H1 (cell line): Measurements from ENCODE around the gene CA10. TPM values are rescaled to one million over a fixed set of nuclear protein-coding genes. Genes with fewer than 3 reads are reported as not detected.

Source experiments
- CTCF ChIA-PET: fragments of 300-600 bp; sonication (Branson Sonifier 250); formaldehyde crosslinking; loops from one replicate; lab custom pipeline; 2021; ENCODE audit not compliant: partially characterized antibody; lab: Charles Lee
- POLR2A ChIA-PET: fragments of 300-600 bp; sonication (Branson Sonifier 250); formaldehyde crosslinking; loops from one replicate; lab custom pipeline; 2021; ENCODE audit warnings: inconsistent platforms; ENCODE audit not compliant: partially characterized antibody; lab: Charles Lee
- DNase-seq, 2 experiments: peaks; one replicate each; pipeline versions ENCODE4 v3.0.0 to v3.0.0-alpha.2; 2010 to 2022; ENCODE audit warnings: low spot score in 2 of 2, low read depth in 1 of 2, mixed read lengths in 1 of 2
- FAIRE-seq: peaks from 2 replicates; lab custom pipeline; 2011; peaks lifted over from hg19 to GRCh38; lab: Jason Lieb, UNC
- H2AFZ ChIP-seq: 2 replicates; pipeline ENCODE4 v1.8.1; 2012; ENCODE audit warnings: low read length, inconsistent platforms
- H2AK5ac ChIP-seq: 2 replicates; pipeline ENCODE4 v1.6.1; 2013; ENCODE audit warnings: low read depth, low read length
- H2BK120ac ChIP-seq: replicated peaks from 2 replicates; pipeline ENCODE3; 2013; ENCODE audit warnings: low read depth, low read length, inconsistent platforms
- H2BK12ac ChIP-seq: 2 replicates; pipeline ENCODE4 v1.6.1; 2013; ENCODE audit warnings: low read depth, low read length
- H2BK15ac ChIP-seq: 2 replicates; pipeline ENCODE4 v1.6.1; 2013; ENCODE audit warnings: low read length
- H2BK20ac ChIP-seq: 2 replicates; pipeline ENCODE4 v1.6.1; 2013; ENCODE audit warnings: low read length
- H2BK5ac ChIP-seq: 2 replicates; pipeline ENCODE4 v1.6.1; 2013; ENCODE audit warnings: low read depth, low read length
- H3K14ac ChIP-seq: 2 replicates; pipeline ENCODE4 v1.6.1; 2013; ENCODE audit warnings: inconsistent platforms; ENCODE audit not compliant: insufficient read length
- H3K18ac ChIP-seq: 2 replicates; pipeline ENCODE4 v1.6.1; 2013; ENCODE audit warnings: low read length; ENCODE audit errors: extremely low read depth
- H3K23ac ChIP-seq: 2 replicates; pipeline ENCODE4 v1.6.1; 2013; ENCODE audit warnings: inconsistent platforms; ENCODE audit not compliant: insufficient read length
- H3K23me2 ChIP-seq: 2 replicates; pipeline ENCODE4 v1.6.1; 2013; ENCODE audit warnings: low read depth, low read length
- H3K27ac ChIP-seq: 2 replicates; pipeline ENCODE4 v1.6.1; 2011; ENCODE audit warnings: low read depth, low read length, inconsistent platforms
- H3K27me3 ChIP-seq, 4 experiments: replicated peaks in 1 of 4; 1 replicate in 1 of 4; 2 replicates in 3 of 4; pipeline versions ENCODE4 v1.6.1 to v1.8.1; 2011 to 2013; ENCODE audit warnings: low read length in 3 of 4, mild to moderate bottlenecking in 3 of 4, inconsistent platforms in 2 of 4, mixed read lengths in 2 of 4, moderate library complexity in 1 of 4; ENCODE audit not compliant: control insufficient read depth in 3 of 4, insufficient read depth in 3 of 4; ENCODE audit errors: extremely low read depth in 1 of 4
- H3K36me3 ChIP-seq, 4 experiments: 2 replicates each; pipeline versions ENCODE4 v1.6.1 to v1.8.1; 2011 to 2013; ENCODE audit warnings: mild to moderate bottlenecking in 4 of 4, low read length in 3 of 4, moderate library complexity in 2 of 4, control low read depth in 1 of 4, inconsistent platforms in 1 of 4; ENCODE audit not compliant: insufficient read depth in 4 of 4, control insufficient read depth in 2 of 4
- H3K4ac ChIP-seq: replicated peaks from 2 replicates; pipeline ENCODE3; 2013; ENCODE audit warnings: low read length, low read depth, mixed read lengths, inconsistent platforms; ENCODE audit not compliant: insufficient read length
- H3K4me1 ChIP-seq, 4 experiments: replicated peaks in 1 of 4; 1 replicate in 1 of 4; 2 replicates in 3 of 4; pipeline versions ENCODE4 v1.6.1 to v1.8.1; 2011 to 2013; ENCODE audit warnings: low read length in 3 of 4, inconsistent platforms in 2 of 4, mixed read lengths in 1 of 4; ENCODE audit not compliant: insufficient read depth in 4 of 4, control insufficient read depth in 3 of 4
- H3K4me2 ChIP-seq, 2 experiments: 2 replicates each; pipeline versions ENCODE4 v1.6.1 to v1.8.1; 2011 to 2013; ENCODE audit warnings: low read depth in 2 of 2, low read length in 2 of 2, control low read depth in 1 of 2, inconsistent platforms in 1 of 2, mild to moderate bottlenecking in 1 of 2; ENCODE audit not compliant: insufficient read depth in 1 of 2
- H3K4me3 ChIP-seq, 4 experiments: fragments of 200-600, 300-600 bp in 1 of 4; sonication (generic), shearing (Covaris generic), sonication (Bioruptor Twin) in 1 of 4; 2 replicates each; pipeline versions ENCODE4 v1.5.1 to v1.8.1; 2011 to 2016; ENCODE audit warnings: low read length in 4 of 4, low read depth in 3 of 4, control low read depth in 2 of 4, inconsistent platforms in 2 of 4, mild to moderate bottlenecking in 2 of 4, mixed read lengths in 1 of 4, moderate library complexity in 1 of 4; ENCODE audit not compliant: insufficient read depth in 2 of 4; ENCODE audit errors: extremely low read depth in 1 of 4
- H3K56ac ChIP-seq: replicated peaks from 2 replicates; pipeline ENCODE3; 2013; ENCODE audit warnings: low read depth, mild to moderate bottlenecking, mixed read lengths, low read length, inconsistent platforms; ENCODE audit not compliant: insufficient read length
- H3K79me1 ChIP-seq: 2 replicates; pipeline ENCODE4 v1.6.1; 2013; ENCODE audit warnings: low read depth, low read length, control low read depth
- H3K79me2 ChIP-seq, 2 experiments: 2 replicates each; pipeline versions ENCODE4 v1.6.1 to v1.8.1; 2012 to 2013; ENCODE audit warnings: low read length in 2 of 2, mild to moderate bottlenecking in 2 of 2, inconsistent platforms in 1 of 2; ENCODE audit not compliant: insufficient read depth in 2 of 2, control insufficient read depth in 1 of 2
- H3K9ac ChIP-seq, 4 experiments: replicated peaks in 1 of 4; 1 replicate in 1 of 4; 2 replicates in 3 of 4; pipeline versions ENCODE4 v1.6.1 to v1.8.1; 2011 to 2013; ENCODE audit warnings: low read depth in 3 of 4, low read length in 3 of 4, control low read depth in 2 of 4, mild to moderate bottlenecking in 2 of 4, moderate library complexity in 2 of 4, inconsistent platforms in 1 of 4; ENCODE audit errors: extremely low read depth in 1 of 4
- H3K9me3 ChIP-seq, 2 experiments: 2 replicates each; pipeline versions ENCODE4 v1.6.1 to v1.8.1; 2012 to 2013; ENCODE audit warnings: mild to moderate bottlenecking in 2 of 2, moderate library complexity in 2 of 2, control low read depth in 1 of 2, inconsistent platforms in 1 of 2, low read depth in 1 of 2, low read length in 1 of 2, mixed read lengths in 1 of 2; ENCODE audit not compliant: insufficient read depth in 2 of 2
- H4K20me1 ChIP-seq, 2 experiments: replicated peaks in 1 of 2; 2 replicates each; pipeline versions ENCODE3 to v1.8.1; 2011 to 2013; ENCODE audit warnings: inconsistent platforms in 2 of 2, low read length in 2 of 2, mild to moderate bottlenecking in 1 of 2; ENCODE audit not compliant: insufficient read depth in 2 of 2, control insufficient read depth in 1 of 2
- H4K5ac ChIP-seq: 2 replicates; pipeline ENCODE4 v1.6.1; 2013; ENCODE audit warnings: low read length, low read depth, mixed read lengths, inconsistent platforms; ENCODE audit not compliant: insufficient read length
- H4K8ac ChIP-seq: 2 replicates; pipeline ENCODE4 v1.8.0; 2013; ENCODE audit warnings: mild to moderate bottlenecking, moderate library complexity, low read length, inconsistent platforms; ENCODE audit not compliant: insufficient read depth; ENCODE audit errors: extremely low read depth
- H4K91ac ChIP-seq: replicated peaks from 2 replicates; pipeline ENCODE3; 2013; ENCODE audit warnings: low read length, mixed read lengths, inconsistent platforms; ENCODE audit not compliant: insufficient read length
- ASH2L ChIP-seq: fragments of 200-600, 300-600 bp; sonication (generic); IDR thresholded peaks from one replicate; pipeline ENCODE4 v1.7.1; 2017; ENCODE audit warnings: low read length
- ATF3 ChIP-seq: IDR thresholded peaks from 2 replicates; pipeline ENCODE4 v1.6.1; 2011; ENCODE audit warnings: low read depth, mild to moderate bottlenecking, low read length; ENCODE audit not compliant: insufficient read depth
- E2F6 ChIP-seq: IDR thresholded peaks from 2 replicates; pipeline ENCODE4 v1.6.1; 2012; ENCODE audit warnings: inconsistent platforms
- JUND ChIP-seq: IDR thresholded peaks from 2 replicates; pipeline ENCODE4 v1.6.1; 2011; ENCODE audit warnings: mild to moderate bottlenecking, improper control_type of control experiment, low read length
- KDM4A ChIP-seq: IDR thresholded peaks from one replicate; pipeline ENCODE4 v1.7.1; 2012; ENCODE audit warnings: low read depth, mild to moderate bottlenecking, moderate library complexity, low read length, inconsistent platforms; ENCODE audit not compliant: severe bottlenecking
- ZNF274 ChIP-seq: IDR thresholded peaks from 2 replicates; pipeline ENCODE4 v1.7.0; 2012; ENCODE audit warnings: low read length, borderline replicate concordance; ENCODE audit errors: extremely low read depth
- WGBS, 2 experiments: shearing (Covaris generic) in 1 of 2; methylation state at CpG; one replicate each; pipeline versions ENCODE4 v1.1.6 to v1.1.7; 2013 to 2015; ENCODE audit warnings: low lambda C conversion rate in 2 of 2, mixed read lengths in 2 of 2, inconsistent platforms in 1 of 2, low coverage in 1 of 2, missing lambda C conversion rate in 1 of 2; ENCODE audit not compliant: insufficient replicate concordance in 2 of 2, insufficient coverage in 1 of 2, insufficient read length in 1 of 2; ENCODE audit errors: extremely low coverage in 1 of 2, missing lambda C conversion rate in 1 of 2; 5-methylcytosine and 5-hydroxymethylcytosine counted together
- polyA plus RNA-seq, 7 experiments: library from polyadenylated mRNA; depleted of rRNA in 3 of 7; stranded (reverse) in 5 of 7; unstranded in 2 of 7; fragments of >200 nt in 5 of 7; fragments of 200-250 nt in 2 of 7; gene quantifications; 1 replicate in 5 of 7; 2 replicates in 1 of 7; 4 replicates in 1 of 7; pipeline versions ENCODE4 v1.2.1 to v1.2.3, GENCODE V29; 2011 to 2013; ENCODE audit warnings: missing spikeins in 2 of 7, mixed read lengths in 2 of 7
- total RNA-seq: library from RNA; stranded (reverse); fragmentation: NEBNext Ultra II Directional; extraction: Animal tissue kit (Norgen Biotek cat#: 25700); gene quantifications from 2 replicates; pipeline ENCODE4 v1.2.1, GENCODE V29; 2021

CA10 gene
- total and polyA plus RNA-seq, 2 of the 8 experiments (the other 6 are each of a cell fraction or from before 2014, with no cell fraction given), result 0.60 to 0.63 TPM

GRCh38 chr17:51745993-51746392 lies 412.5 kb downstream of the CA10 start:
- no peak overlapping the region for H3K56ac ChIP-seq
- no peak overlapping the region for H2BK120ac ChIP-seq
- H3K27me3 ChIP-seq, result no peaks in the 10 kb centered on the region
- no peaks in the 10 kb centered on the region for H3K23me2 ChIP-seq
- no peaks in the 10 kb centered on the region for H3K9me3 ChIP-seq
- H3K27ac ChIP-seq, result no peak overlapping the region
- 92% methylated on average over 2 of the region's 2 CpGs; no CpG with 5 or more reads in 1 of the 2 experiments for WGBS, 2 experiments
- FAIRE-seq (no peak), DNase-seq (no peak)
- H3K18ac ChIP-seq, result no peak overlapping the region
- H2BK12ac ChIP-seq, result no peak overlapping the region
- no peaks in the 10 kb centered on the region for H4K20me1 ChIP-seq
- H3K4me1 ChIP-seq, result peaks cover 0 to 6% (median 5%) of the 10 kb centered on the region in 4 experiments; a peak in 4 of 7 replicates
- no peak overlapping the region for H2AK5ac ChIP-seq
- no peak overlapping the region for H3K23ac ChIP-seq
- no peaks in the 10 kb centered on the region for H3K79me2 ChIP-seq
- no peak overlapping the region for H2AFZ ChIP-seq
- H3K4me2 ChIP-seq, result no peak overlapping the region
- H3K36me3 ChIP-seq, result no peaks in the 10 kb centered on the region; a peak in 1 of 8 replicates
- no peak overlapping the region for H4K91ac ChIP-seq
- H3K4ac ChIP-seq, result no peak overlapping the region
- no peak overlapping the region for H4K8ac ChIP-seq
- POLR2A ChIA-PET, result no interaction called here
- no peaks in the 10 kb centered on the region for H3K79me1 ChIP-seq
- H2BK15ac ChIP-seq, result no peak overlapping the region
- no peak overlapping the region for H3K14ac ChIP-seq
- no peak overlapping the region for H2BK5ac ChIP-seq
- CTCF ChIA-PET, result interaction anchor here (0.6 to 3.4 kb wide), 3 partner anchors 12 to 361 kb away, joined by 3 to 8 read pairs (median 7); no protein-coding TSS in a partner anchor
- no peak overlapping the region for H4K5ac ChIP-seq
- H3K4me3 ChIP-seq, result no peak overlapping the region
- H3K9ac ChIP-seq, result no peak overlapping the region
- no peak overlapping the region for H2BK20ac ChIP-seq
- no peak for TF ChIP-seq ATF3
- no peak for TF ChIP-seq ZNF274
- no peak for TF ChIP-seq E2F6
- TF ChIP-seq JUND, result no peak
- TF ChIP-seq KDM4A, result no peak
- TF ChIP-seq ASH2L, result no peak
